ENCODE data around the gene SLC38A7. TPM values are rescaled to one million over a fixed set of nuclear protein-coding genes. Genes with fewer than 3 reads are reported as not detected.

SLC38A7 gene
- total and polyA plus RNA-seq, 2 donors (not counting 1 experiment from before 2014, with no cell fraction given), result 8.3 to 23.9 TPM

DNA sequence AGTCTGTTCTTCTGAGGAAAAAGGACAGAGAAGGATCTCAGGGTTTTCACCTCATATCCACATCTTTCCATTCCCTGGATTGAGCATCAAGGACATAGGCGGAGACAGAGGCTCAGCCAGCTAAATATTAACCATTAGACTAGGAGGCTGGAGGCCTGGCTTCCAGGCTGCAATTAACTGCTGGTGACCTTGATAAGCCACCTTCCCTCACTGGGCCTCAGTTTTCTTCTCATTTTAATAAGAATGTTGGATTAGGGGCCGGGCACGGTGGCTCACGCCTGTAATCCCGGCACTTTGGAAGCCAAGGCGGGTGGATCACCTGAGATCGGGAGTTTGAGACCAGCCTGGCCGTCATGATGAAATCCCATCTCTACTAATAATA is 29.4 kb downstream of the SLC38A7 start:
- no peak overlapping the region for H3K4me3 Mint-ChIP-seq
- peaks cover 4% of the 10 kb centered on the region for H3K4me1 Mint-ChIP-seq

GRCh38 chr16:58654560-58655214 is 29.9 kb downstream of the SLC38A7 start:
- Histone ChIP-seq H3K79me2 (ENCODE audit: control insufficient read depth, insufficient read depth, low read length) (no peaks in the 10 kb centered on the region), H3K9me3 (ENCODE audit: control extremely low read depth in 1 of 3, control insufficient read depth in 2 of 3, insufficient read depth in 1 of 3, low read length in 2 of 3) (no peaks in the 10 kb centered on the region), H3K4me2 (replicated peaks; ENCODE audit: low read depth, low read length, poor library complexity, severe bottlenecking) (no peak overlapping the region), H3K36me3 (replicated peaks in 1 of 2; ENCODE audit: control extremely low read depth in 1 of 2, control insufficient read depth in 1 of 2, extremely low read depth in 1 of 2, insufficient read depth in 2 of 2, low read length in 1 of 2) (no peaks in the 10 kb centered on the region), H3K4me1 (ENCODE audit: control insufficient read depth in 2 of 2, insufficient read depth in 2 of 2, low read length in 2 of 2) (no peaks in the 10 kb centered on the region), H2AFZ (ENCODE audit: insufficient read depth, low read depth, low read length, poor library complexity, severe bottlenecking) (no peak overlapping the region), H3K27ac (ENCODE audit: low read length in 2 of 2) (no peak overlapping the region), H4K20me1 (ENCODE audit: control insufficient read depth, insufficient read depth, low read length, poor library complexity, severe bottlenecking) (no peaks in the 10 kb centered on the region), H3K27me3 (replicated peaks in 1 of 4; ENCODE audit: control extremely low read depth in 1 of 4, control insufficient read depth in 3 of 4, insufficient read depth in 4 of 4, low read length in 3 of 4) (no peaks in the 10 kb centered on the region), H3K9ac (ENCODE audit: low read length) (no peak overlapping the region), H3K4me3 (ENCODE audit: control extremely low read depth in 1 of 5, extremely low read depth in 1 of 5, insufficient read depth in 1 of 5, low read depth in 2 of 5, low read length in 4 of 5) (no peak overlapping the region)
- CTCF ChIA-PET, result no interaction called here
- Mint-ChIP-seq H3K27me3 (peaks cover 10% of the 10 kb centered on the region), H3K4me1 (peaks cover 4% of the 10 kb centered on the region), H3K9me3 (ENCODE audit: insufficient read depth) (no peaks in the 10 kb centered on the region), H3K4me3 (no peak overlapping the region), H3K27ac (no peak overlapping the region)
- DNase-seq (no peak), ATAC-seq (ENCODE audit: low read depth) (no peak)
- 90% methylated on average over 5 of the region's 7 CpGs for WGBS (ENCODE audit: insufficient coverage)
- intact Hi-C loops (cut with micrococcal nuclease), result no loop called here
- POLR2A ChIA-PET, result no interaction called here
- no peak for TF ChIP-seq EZH2 (IDR thresholded peaks at IDR 0.05; ENCODE audit: borderline replicate concordance, insufficient read depth, low read depth, low read length, poor library complexity, severe bottlenecking)
- TF ChIP-seq, protein P1, sequence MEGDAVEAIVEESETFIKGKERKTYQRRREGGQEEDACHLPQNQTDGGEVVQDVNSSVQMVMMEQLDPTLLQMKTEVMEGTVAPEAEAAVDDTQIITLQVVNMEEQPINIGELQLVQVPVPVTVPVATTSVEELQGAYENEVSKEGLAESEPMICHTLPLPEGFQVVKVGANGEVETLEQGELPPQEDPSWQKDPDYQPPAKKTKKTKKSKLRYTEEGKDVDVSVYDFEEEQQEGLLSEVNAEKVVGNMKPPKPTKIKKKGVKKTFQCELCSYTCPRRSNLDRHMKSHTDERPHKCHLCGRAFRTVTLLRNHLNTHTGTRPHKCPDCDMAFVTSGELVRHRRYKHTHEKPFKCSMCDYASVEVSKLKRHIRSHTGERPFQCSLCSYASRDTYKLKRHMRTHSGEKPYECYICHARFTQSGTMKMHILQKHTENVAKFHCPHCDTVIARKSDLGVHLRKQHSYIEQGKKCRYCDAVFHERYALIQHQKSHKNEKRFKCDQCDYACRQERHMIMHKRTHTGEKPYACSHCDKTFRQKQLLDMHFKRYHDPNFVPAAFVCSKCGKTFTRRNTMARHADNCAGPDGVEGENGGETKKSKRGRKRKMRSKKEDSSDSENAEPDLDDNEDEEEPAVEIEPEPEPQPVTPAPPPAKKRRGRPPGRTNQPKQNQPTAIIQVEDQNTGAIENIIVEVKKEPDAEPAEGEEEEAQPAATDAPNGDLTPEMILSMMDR (IDR thresholded peaks at IDR 0.05), result no peak

More for the DNA sequence above, 29.4 kb downstream of the SLC38A7 start:
- H3K4me1 ChIP-seq (ENCODE audit: control insufficient read depth in 2 of 2, insufficient read depth in 2 of 2, low read length in 2 of 2), result no peaks in the 10 kb centered on the region
- H3K79me2 ChIP-seq (ENCODE audit: control insufficient read depth, insufficient read depth, low read length), result no peaks in the 10 kb centered on the region
- ChIA-PET CTCF (no interaction called here), POLR2A (no interaction called here)
- no CpG with 5 or more reads among the region's 8 CpGs for WGBS (ENCODE audit: insufficient coverage)
- ATAC-seq (ENCODE audit: low read depth) (no peak), DNase-seq (no peak)
- H3K27ac Mint-ChIP-seq, result no peak overlapping the region
- peaks cover 10% of the 10 kb centered on the region for H3K27me3 Mint-ChIP-seq
- no peaks in the 10 kb centered on the region for H3K27me3 ChIP-seq (replicated peaks in 1 of 4; ENCODE audit: control extremely low read depth in 1 of 4, control insufficient read depth in 3 of 4, insufficient read depth in 4 of 4, low read length in 3 of 4)
- no peaks in the 10 kb centered on the region for H3K9me3 Mint-ChIP-seq (ENCODE audit: insufficient read depth)
- intact Hi-C loops (cut with micrococcal nuclease), result no loop called here
- no peaks in the 10 kb centered on the region for H3K9me3 ChIP-seq (ENCODE audit: control extremely low read depth in 1 of 3, control insufficient read depth in 2 of 3, insufficient read depth in 1 of 3, low read length in 2 of 3)
- H3K36me3 ChIP-seq (replicated peaks in 1 of 2; ENCODE audit: control extremely low read depth in 1 of 2, control insufficient read depth in 1 of 2, extremely low read depth in 1 of 2, insufficient read depth in 2 of 2, low read length in 1 of 2), result no peaks in the 10 kb centered on the region
- H3K27ac ChIP-seq (ENCODE audit: low read length in 2 of 2), result no peak overlapping the region
- no peak overlapping the region for H3K9ac ChIP-seq (ENCODE audit: low read length)
- no peak overlapping the region for H3K4me3 ChIP-seq (ENCODE audit: control extremely low read depth in 1 of 5, extremely low read depth in 1 of 5, insufficient read depth in 1 of 5, low read depth in 2 of 5, low read length in 4 of 5)
- no peak overlapping the region for H2AFZ ChIP-seq (ENCODE audit: insufficient read depth, low read depth, low read length, poor library complexity, severe bottlenecking)
- TF ChIP-seq, protein P1 (IDR thresholded peaks at IDR 0.05), result no peak
- TF ChIP-seq EZH2 (IDR thresholded peaks at IDR 0.05; ENCODE audit: borderline replicate concordance, insufficient read depth, low read depth, low read length, poor library complexity, severe bottlenecking), result no peak
- H3K4me2 ChIP-seq (replicated peaks; ENCODE audit: low read depth, low read length, poor library complexity, severe bottlenecking), result no peak overlapping the region
- no peaks in the 10 kb centered on the region for H4K20me1 ChIP-seq (ENCODE audit: control insufficient read depth, insufficient read depth, low read length, poor library complexity, severe bottlenecking)

All from B cell (primary cell).